H9 (cell line): ENCODE data around the gene PLCB1. TPM values are rescaled to one million over a fixed set of nuclear protein-coding genes. Genes with fewer than 3 reads are reported as not detected.

ENCODE experiments used
- DNase-seq: peaks from one replicate; pipeline ENCODE4 v3.0.0-alpha.2; 2017
- H2AFZ ChIP-seq: one replicate; pipeline ENCODE4 v1.6.1; 2013; ENCODE audit warnings: mild to moderate bottlenecking, low read length, control low read depth, moderate library complexity
- H2AK5ac ChIP-seq: 2 replicates; pipeline ENCODE4 v1.6.1; 2013; ENCODE audit warnings: low read length, control low read depth, mixed read lengths; ENCODE audit not compliant: insufficient read length
- H2BK120ac ChIP-seq: one replicate; pipeline ENCODE4 v1.6.1; 2013; ENCODE audit warnings: low read depth, mild to moderate bottlenecking, low read length, control low read depth, inconsistent platforms; ENCODE audit not compliant: poor library complexity, severe bottlenecking
- H2BK12ac ChIP-seq: 2 replicates; pipeline ENCODE4 v1.6.1; 2013; ENCODE audit warnings: low read length, control low read depth, mixed read lengths, low read depth; ENCODE audit not compliant: insufficient read length
- H2BK15ac ChIP-seq: 2 replicates; pipeline ENCODE4 v1.6.1; 2013; ENCODE audit warnings: low read depth, low read length, control low read depth
- H2BK20ac ChIP-seq: one replicate; pipeline ENCODE4 v1.6.1; 2013; ENCODE audit warnings: low read depth, mild to moderate bottlenecking, low read length, control low read depth, inconsistent platforms; ENCODE audit not compliant: poor library complexity, severe bottlenecking
- H2BK5ac ChIP-seq: 2 replicates; pipeline ENCODE4 v1.6.1; 2013; ENCODE audit warnings: low read length, control low read depth, mixed read lengths; ENCODE audit not compliant: insufficient read length
- H3K14ac ChIP-seq: 2 replicates; pipeline ENCODE4 v1.6.1; 2013; ENCODE audit warnings: low read length, control low read depth; ENCODE audit not compliant: insufficient read depth
- H3K18ac ChIP-seq: 2 replicates; pipeline ENCODE4 v1.6.1; 2013; ENCODE audit warnings: low read depth, mild to moderate bottlenecking, mixed read lengths, low read length, control low read depth; ENCODE audit not compliant: insufficient read length
- H3K23ac ChIP-seq: 2 replicates; pipeline ENCODE4 v1.6.1; 2013; ENCODE audit warnings: low read length, control low read depth, mixed read lengths, low read depth; ENCODE audit not compliant: insufficient read length
- H3K23me2 ChIP-seq: 2 replicates; pipeline ENCODE4 v1.6.1; 2013; ENCODE audit warnings: low read depth, mild to moderate bottlenecking, mixed read lengths, low read length, control low read depth; ENCODE audit not compliant: insufficient read length, poor library complexity, severe bottlenecking
- H3K27ac ChIP-seq: 2 replicates; pipeline ENCODE4 v1.5.1; 2013; ENCODE audit warnings: low read length, control low read depth, mixed read lengths, low read depth; ENCODE audit not compliant: insufficient read length
- H3K27me3 ChIP-seq: 2 replicates; pipeline ENCODE4 v1.6.1; 2013; ENCODE audit warnings: low read length, control low read depth, inconsistent platforms; ENCODE audit not compliant: insufficient read depth
- H3K4ac ChIP-seq: 2 replicates; pipeline ENCODE4 v1.6.1; 2013; ENCODE audit warnings: low read depth, mild to moderate bottlenecking, control low read depth, inconsistent platforms, low read length, moderate library complexity
- H3K4me1 ChIP-seq: 2 replicates; pipeline ENCODE4 v1.6.1; 2013; ENCODE audit warnings: low read length, control low read depth, inconsistent platforms; ENCODE audit not compliant: insufficient read depth
- H3K4me2 ChIP-seq: 2 replicates; pipeline ENCODE4 v1.6.1; 2013; ENCODE audit warnings: low read length, control low read depth, mixed read lengths; ENCODE audit not compliant: insufficient read length, insufficient read depth
- H3K56ac ChIP-seq: 2 replicates; pipeline ENCODE4 v1.6.1; 2013; ENCODE audit warnings: low read depth, mild to moderate bottlenecking, mixed read lengths, low read length, control low read depth; ENCODE audit not compliant: insufficient read length
- H3K79me1 ChIP-seq: 2 replicates; pipeline ENCODE4 v1.6.1; 2013; ENCODE audit warnings: low read depth, mild to moderate bottlenecking, moderate library complexity, low read length, control low read depth, inconsistent platforms; ENCODE audit not compliant: insufficient read depth, poor library complexity, severe bottlenecking
- H3K79me2 ChIP-seq: 2 replicates; pipeline ENCODE4 v1.6.1; 2013; ENCODE audit warnings: low read length, control low read depth, inconsistent platforms; ENCODE audit not compliant: insufficient read depth
- H3K9ac ChIP-seq: 2 replicates; pipeline ENCODE4 v1.6.1; 2013; ENCODE audit warnings: low read length, control low read depth, mixed read lengths; ENCODE audit not compliant: insufficient read length; ENCODE audit errors: extremely low read depth
- H3K9me3 ChIP-seq: one replicate; pipeline ENCODE4 v1.6.1; 2013; ENCODE audit warnings: low read depth, low read length, inconsistent platforms; ENCODE audit not compliant: control insufficient read depth
- H3T11ph ChIP-seq: one replicate; pipeline ENCODE4 v1.6.1; 2013; ENCODE audit warnings: mild to moderate bottlenecking, low read length, control low read depth, inconsistent platforms
- H4K20me1 ChIP-seq: one replicate; pipeline ENCODE4 v1.6.1; 2013; ENCODE audit not compliant: control insufficient read depth, insufficient read length, insufficient read depth
- H4K5ac ChIP-seq: 2 replicates; pipeline ENCODE4 v1.6.1; 2013; ENCODE audit warnings: low read depth, mild to moderate bottlenecking, mixed read lengths, low read length, control low read depth; ENCODE audit not compliant: insufficient read length
- H4K8ac ChIP-seq: replicated peaks from 2 replicates; pipeline ENCODE4 v1.6.1; 2013; ENCODE audit warnings: low read length, control low read depth, mixed read lengths, low read depth; ENCODE audit not compliant: insufficient read length
- H4K91ac ChIP-seq: 2 replicates; pipeline ENCODE4 v1.6.1; 2013; ENCODE audit warnings: low read depth, mild to moderate bottlenecking, moderate library complexity, mixed read lengths, low read length, control low read depth; ENCODE audit not compliant: insufficient read length
- H3K27ac Mint-ChIP-seq, 3 experiments: 2 replicates in 2 of 3; 3 replicates in 1 of 3; pipeline ENCODE4 v1.8.0; 2020 to 2021; ENCODE audit warnings: mixed read lengths in 3 of 3, mild to moderate bottlenecking in 1 of 3, moderate library complexity in 1 of 3
- H3K27me3 Mint-ChIP-seq: 2 replicates; pipeline ENCODE4 v1.8.0; 2021; ENCODE audit warnings: low read depth, mild to moderate bottlenecking, moderate library complexity, mixed read lengths
- H3K36me3 Mint-ChIP-seq, 3 experiments: 2 replicates in 2 of 3; 3 replicates in 1 of 3; pipeline ENCODE4 v1.8.0; 2020 to 2021; ENCODE audit warnings: low read depth in 3 of 3, mixed read lengths in 3 of 3; ENCODE audit not compliant: insufficient read depth in 1 of 3
- H3K4me1 Mint-ChIP-seq, 2 experiments: 2 replicates each; pipeline ENCODE4 v1.8.0; 2020; ENCODE audit warnings: mixed read lengths in 2 of 2
- H3K4me3 Mint-ChIP-seq, 2 experiments: 2 replicates in 1 of 2; 3 replicates in 1 of 2; pipeline ENCODE4 v1.8.0; 2020 to 2021; ENCODE audit warnings: mild to moderate bottlenecking in 2 of 2, mixed read lengths in 2 of 2, moderate library complexity in 1 of 2
- H3K9me3 Mint-ChIP-seq, 2 experiments: 2 replicates in 1 of 2; 3 replicates in 1 of 2; pipeline ENCODE4 v1.8.0; 2020; ENCODE audit warnings: mild to moderate bottlenecking in 2 of 2, mixed read lengths in 2 of 2, moderate library complexity in 1 of 2
- WGBS: extraction: QIAGEN DNeasy Blood & Tissue Kit; methylation state at CpG from one replicate; pipeline ENCODE4 v1.1.7; 2013; ENCODE audit warnings: missing lambda C conversion rate, low lambda C conversion rate, mixed read lengths; ENCODE audit not compliant: insufficient read length; ENCODE audit errors: extremely low coverage; 5-methylcytosine and 5-hydroxymethylcytosine counted together
- total RNA-seq: library from RNA; stranded (reverse); gene quantifications from 2 replicates; pipeline ENCODE4 v1.2.1, GENCODE V29; 2021
- TF ChIP-seq, protein P1 (sequence below): fragments of 200-600 bp; sonication (generic); conservative IDR thresholded peaks from 3 replicates; pipeline ENCODE4 v1.8.0; 2021; ENCODE audit warnings: antibody characterized with exemption, mild to moderate bottlenecking

The PLCB1 gene
- total RNA-seq, 1 experiment from 2014 or later = 11.5 TPM

DNA sequence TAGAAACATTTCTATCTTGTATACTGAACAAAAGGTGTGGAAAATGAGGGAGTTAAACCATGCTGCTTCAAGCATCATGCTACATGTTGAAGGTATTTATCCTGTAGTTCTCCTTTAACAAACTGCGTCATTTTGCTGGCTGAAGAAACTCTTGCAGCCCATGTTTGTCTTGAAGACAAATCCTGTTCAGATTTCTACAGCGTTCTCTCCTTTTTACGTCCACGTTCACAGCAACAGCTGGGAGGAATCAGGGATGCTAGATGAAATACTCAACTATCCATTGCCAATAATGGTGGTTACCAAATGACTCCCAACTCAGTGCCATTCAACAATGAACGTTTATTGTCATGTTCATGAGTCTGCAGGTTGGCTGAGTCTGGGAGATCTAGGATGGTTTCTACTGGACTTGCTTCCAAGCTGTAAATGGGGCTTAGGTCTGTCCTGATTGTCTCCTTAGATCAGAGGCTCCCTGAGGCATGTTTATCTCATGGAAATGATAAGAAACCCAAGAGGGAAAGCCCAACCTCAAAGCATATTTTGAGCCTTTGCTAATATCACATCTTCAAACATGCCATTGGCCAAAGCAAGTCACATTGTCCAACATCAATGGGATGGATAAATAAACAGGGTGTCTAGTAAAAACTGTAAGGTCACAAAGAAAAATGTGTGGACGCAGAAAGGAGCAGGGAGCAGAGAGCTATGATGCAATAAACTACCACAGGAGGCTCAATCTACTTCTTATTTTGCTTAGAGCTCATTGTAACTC lies 2.7 kb upstream of the PLCB1 start:
- peaks cover 45% of the 10 kb centered on the region for H3K27me3 Mint-ChIP-seq
- no peaks in the 10 kb centered on the region for H4K20me1 ChIP-seq
- no peaks in the 10 kb centered on the region for H3K79me2 ChIP-seq
- H2BK20ac ChIP-seq = no peak overlapping the region
- H3K14ac ChIP-seq = no peak overlapping the region
- no peak overlapping the region for H2BK15ac ChIP-seq
- peak overlapping the region; percentile 2 for H2BK12ac ChIP-seq
- WGBS = no CpG with 5 or more reads among the region's 6 CpGs
- H2BK120ac ChIP-seq = no peak overlapping the region
- peaks cover 26 to 34% of the 10 kb centered on the region in 2 experiments for H3K4me1 Mint-ChIP-seq
- H3K56ac ChIP-seq = no peak overlapping the region
- H3K27me3 ChIP-seq = peaks cover 12% of the 10 kb centered on the region; the same call in 1 of the 2 replicates
- no peaks in the 10 kb centered on the region for H3K9me3 ChIP-seq
- H2AK5ac ChIP-seq = no peak overlapping the region
- no peak overlapping the region for H3K18ac ChIP-seq
- no peak overlapping the region for H3K23ac ChIP-seq
- H4K8ac ChIP-seq = no peak overlapping the region
- H3T11ph ChIP-seq = no peak overlapping the region
- H2AFZ ChIP-seq = no peak overlapping the region
- no peaks in the 10 kb centered on the region for H3K79me1 ChIP-seq
- H3K27ac ChIP-seq = no peak overlapping the region
- no peak overlapping the region for H3K9ac ChIP-seq
- H4K5ac ChIP-seq = no peak overlapping the region
- H3K4me1 ChIP-seq = peaks cover 11% of the 10 kb centered on the region
- no peak overlapping the region for H4K91ac ChIP-seq
- TF ChIP-seq, protein P1, sequence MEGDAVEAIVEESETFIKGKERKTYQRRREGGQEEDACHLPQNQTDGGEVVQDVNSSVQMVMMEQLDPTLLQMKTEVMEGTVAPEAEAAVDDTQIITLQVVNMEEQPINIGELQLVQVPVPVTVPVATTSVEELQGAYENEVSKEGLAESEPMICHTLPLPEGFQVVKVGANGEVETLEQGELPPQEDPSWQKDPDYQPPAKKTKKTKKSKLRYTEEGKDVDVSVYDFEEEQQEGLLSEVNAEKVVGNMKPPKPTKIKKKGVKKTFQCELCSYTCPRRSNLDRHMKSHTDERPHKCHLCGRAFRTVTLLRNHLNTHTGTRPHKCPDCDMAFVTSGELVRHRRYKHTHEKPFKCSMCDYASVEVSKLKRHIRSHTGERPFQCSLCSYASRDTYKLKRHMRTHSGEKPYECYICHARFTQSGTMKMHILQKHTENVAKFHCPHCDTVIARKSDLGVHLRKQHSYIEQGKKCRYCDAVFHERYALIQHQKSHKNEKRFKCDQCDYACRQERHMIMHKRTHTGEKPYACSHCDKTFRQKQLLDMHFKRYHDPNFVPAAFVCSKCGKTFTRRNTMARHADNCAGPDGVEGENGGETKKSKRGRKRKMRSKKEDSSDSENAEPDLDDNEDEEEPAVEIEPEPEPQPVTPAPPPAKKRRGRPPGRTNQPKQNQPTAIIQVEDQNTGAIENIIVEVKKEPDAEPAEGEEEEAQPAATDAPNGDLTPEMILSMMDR = no peak
- H3K27ac Mint-ChIP-seq = no peak overlapping the region
- no peak for DNase-seq
- H3K36me3 Mint-ChIP-seq = no peaks in the 10 kb centered on the region
- no peak overlapping the region for H2BK5ac ChIP-seq
- no peak overlapping the region for H3K4ac ChIP-seq
- no peak overlapping the region for H3K4me3 Mint-ChIP-seq
- H3K9me3 Mint-ChIP-seq = peaks cover 0 to 4% of the 10 kb centered on the region in 2 experiments; a peak in 1 of 5 replicates
- peaks cover 10% of the 10 kb centered on the region for H3K23me2 ChIP-seq
- no peak overlapping the region for H3K4me2 ChIP-seq
